Occipital lobe (tissue), 1 donor: Measurements from ENCODE around the gene CYB5B. TPM values are rescaled to one million over a fixed set of nuclear protein-coding genes. Genes with fewer than 3 reads are reported as not detected.

Experiments used
- total RNA-seq: library from RNA; depleted of rRNA; stranded (reverse); fragments of >200 nt; gene quantifications from one replicate; pipeline ENCODE4 v1.2.3, GENCODE V29; 2014

CYB5B gene
- total RNA-seq, 1 donor from 2014 or later: 45.4 TPM

Other genes with a start within 250 kb of the CYB5B start
- 8.9 TPM for gene SNTB2, start 237.5 kb upstream of the CYB5B start, total RNA-seq
- gene VPS4A, start 113.3 kb upstream of the CYB5B start, total RNA-seq: 34.6 TPM
- 9.5 TPM for gene PDF, start 94.0 kb upstream of the CYB5B start, total RNA-seq
- gene COG8, start 85.1 kb upstream of the CYB5B start, total RNA-seq: 51.6 TPM
- 14.2 TPM for gene NIP7, start 84.8 kb upstream of the CYB5B start, total RNA-seq
- gene TMED6, start 72.8 kb upstream of the CYB5B start, total RNA-seq: not detected
- 70.7 TPM for gene TERF2, start 38.6 kb upstream of the CYB5B start, total RNA-seq
- gene NFAT5, start 141.3 kb downstream of the CYB5B start, total RNA-seq: 17.0 TPM